ENCODE data around the gene PAPPA2.
A peak's percentile ranks its signal among the peaks of the same experiment; 100 is the strongest.

Gene PAPPA2

DNA sequence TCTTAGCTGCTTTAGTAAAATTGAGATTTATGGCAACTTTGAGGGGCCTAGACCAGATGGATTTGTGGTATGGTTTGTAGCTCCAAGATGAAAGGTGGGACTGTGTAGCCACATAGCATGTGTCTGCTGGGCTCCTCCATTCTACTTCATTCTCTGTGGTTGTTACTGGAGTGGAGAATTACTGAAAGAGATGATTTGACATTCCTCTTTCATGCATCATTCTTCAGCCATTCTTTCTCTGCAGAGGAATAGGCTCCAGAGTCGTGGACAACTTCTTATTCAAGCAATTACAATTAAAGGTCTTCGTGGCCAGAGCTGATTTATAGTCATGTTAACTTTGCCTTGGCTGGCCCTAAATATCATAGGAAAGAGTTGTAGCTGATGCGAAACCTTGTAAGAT, 328.9 kb downstream of the PAPPA2 start:
- Histone ChIP-seq H3K4me3 (ENCODE audit: low read depth, low read length) (no peak overlapping the region), H3K4me2 (ENCODE audit: low read length) (no peak overlapping the region), H4K12ac (ENCODE audit: low read depth, low read length) (no peak overlapping the region), H2AFZ (ENCODE audit: insufficient read depth, low read length, poor library complexity) (no peak overlapping the region), H3K9me3 (ENCODE audit: insufficient read depth, low read depth, low read length) (no peaks in the 10 kb centered on the region), H3K79me1 (ENCODE audit: low read length) (peaks cover 6% of the 10 kb centered on the region), H3K9ac (ENCODE audit: low read length) (no peak overlapping the region), H2BK120ac (ENCODE audit: insufficient read depth, low read length, poor library complexity) (peak overlapping the region; percentile 61), H4K91ac (ENCODE audit: low read depth, low read length) (peak overlapping the region; percentile 55), H3K18ac (ENCODE audit: low read length) (no peak overlapping the region), H3K27ac (ENCODE audit: low read depth, low read length) (no peak overlapping the region), H4K8ac (ENCODE audit: low read depth, low read length) (peak overlapping the region; percentile 36), H3K4me1 (ENCODE audit: control insufficient read depth in 1 of 2, insufficient read depth in 2 of 2, low read length in 2 of 2) (peaks cover 0 to 10% of the 10 kb centered on the region in 2 experiments), H3K23ac (ENCODE audit: low read length) (no peak overlapping the region), H2AK5ac (ENCODE audit: low read length) (no peak overlapping the region), H2BK12ac (ENCODE audit: low read length) (peak overlapping the region; percentile 69), H2BK5ac (ENCODE audit: low read depth, low read length, poor library complexity) (no peak overlapping the region), H3K36me3 (ENCODE audit: control insufficient read depth in 1 of 2, insufficient read depth in 2 of 2, low read length in 2 of 2) (peaks cover 0 to 2% of the 10 kb centered on the region in 2 experiments), H3K4ac (ENCODE audit: low read depth, low read length) (peak overlapping the region; percentile 34), H3K14ac (ENCODE audit: low read length) (peak overlapping the region; percentile 51), H3K27me3 (ENCODE audit: insufficient read depth, low read length) (no peaks in the 10 kb centered on the region), H3K79me2 (ENCODE audit: control insufficient read depth, insufficient read depth, low read length, poor library complexity) (no peaks in the 10 kb centered on the region)
- no CpG with 5 or more reads among the region's 3 CpGs for WGBS (ENCODE audit: extremely low coverage, insufficient coverage, insufficient read length)
- no peak for DNase-seq

DNA sequence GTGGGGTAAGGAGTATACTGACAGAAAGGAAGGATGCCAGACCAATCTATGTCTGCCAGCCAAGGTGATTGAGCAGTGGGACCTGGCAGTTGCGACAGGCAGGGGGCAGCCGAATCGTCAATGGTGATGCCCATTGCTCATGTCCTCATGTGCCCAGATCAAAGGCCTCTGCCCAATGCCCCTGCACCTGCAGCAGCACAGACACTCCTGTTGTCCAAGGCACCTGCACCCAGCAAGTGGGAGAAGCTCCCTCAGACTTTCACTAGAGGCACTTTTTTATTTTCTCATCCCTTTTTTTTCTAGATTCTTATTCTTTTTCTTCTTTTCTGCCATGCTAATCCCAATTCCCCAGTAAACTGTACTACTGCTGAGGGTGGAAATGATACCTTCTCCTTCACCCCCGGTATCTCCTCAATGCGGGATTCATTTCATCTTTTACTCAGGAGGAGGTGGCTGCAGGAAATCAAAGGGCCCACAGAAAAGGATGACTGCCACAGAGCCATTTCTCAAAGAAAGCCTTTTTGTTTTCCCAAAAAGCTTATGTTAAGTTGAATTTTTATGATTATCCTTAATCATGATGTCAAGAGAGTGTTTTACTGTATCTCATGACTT, 332.0 kb downstream of the PAPPA2 start:
- Histone ChIP-seq H3K9me3 (ENCODE audit: insufficient read depth, low read depth, low read length) (no peaks in the 10 kb centered on the region), H3K18ac (ENCODE audit: low read length) (no peak overlapping the region), H3K79me2 (ENCODE audit: control insufficient read depth, insufficient read depth, low read length, poor library complexity) (no peaks in the 10 kb centered on the region), H2AK5ac (ENCODE audit: low read length) (no peak overlapping the region), H3K23ac (ENCODE audit: low read length) (no peak overlapping the region), H3K4me2 (ENCODE audit: low read length) (no peak overlapping the region), H4K12ac (ENCODE audit: low read depth, low read length) (no peak overlapping the region), H2AFZ (ENCODE audit: insufficient read depth, low read length, poor library complexity) (no peak overlapping the region), H3K27me3 (ENCODE audit: insufficient read depth, low read length) (no peaks in the 10 kb centered on the region), H3K14ac (ENCODE audit: low read length) (no peak overlapping the region), H2BK12ac (ENCODE audit: low read length) (no peak overlapping the region), H3K27ac (ENCODE audit: low read depth, low read length) (no peak overlapping the region), H2BK120ac (ENCODE audit: insufficient read depth, low read length, poor library complexity) (no peak overlapping the region), H3K36me3 (ENCODE audit: control insufficient read depth in 1 of 2, insufficient read depth in 2 of 2, low read length in 2 of 2) (peaks cover 0 to 2% of the 10 kb centered on the region in 2 experiments), H3K4me3 (ENCODE audit: low read depth, low read length) (no peak overlapping the region), H4K91ac (ENCODE audit: low read depth, low read length) (no peak overlapping the region), H3K4ac (ENCODE audit: low read depth, low read length) (no peak overlapping the region), H3K79me1 (ENCODE audit: low read length) (peaks cover 4% of the 10 kb centered on the region), H3K9ac (ENCODE audit: low read length) (no peak overlapping the region), H3K4me1 (ENCODE audit: control insufficient read depth in 1 of 2, insufficient read depth in 2 of 2, low read length in 2 of 2) (peaks cover 0 to 9% of the 10 kb centered on the region in 2 experiments), H4K8ac (ENCODE audit: low read depth, low read length) (no peak overlapping the region), H2BK5ac (ENCODE audit: low read depth, low read length, poor library complexity) (no peak overlapping the region)
- DNase-seq, result no peak
- WGBS (ENCODE audit: extremely low coverage, insufficient coverage, insufficient read length), result no CpG with 5 or more reads among the region's 5 CpGs

DNA sequence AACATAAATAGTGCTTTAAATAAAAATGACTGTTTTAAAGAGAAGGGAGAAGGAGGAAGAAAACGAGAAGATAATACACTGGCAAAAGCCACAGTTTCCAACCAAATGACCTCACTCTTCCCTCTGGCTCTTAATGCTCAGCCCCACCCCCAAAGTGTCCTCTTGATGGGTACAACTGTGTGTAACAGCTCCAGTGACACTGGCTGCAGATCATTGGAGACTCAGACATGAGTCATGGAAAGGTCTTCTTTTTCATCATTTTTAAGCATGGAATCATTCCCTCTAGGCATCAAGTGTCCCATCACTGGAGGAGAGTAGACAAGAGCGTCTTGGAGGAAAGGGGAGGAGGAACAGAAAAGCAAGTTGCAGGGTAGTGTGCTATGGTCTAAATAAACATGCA, 333.0 kb downstream of the PAPPA2 start:
- Histone ChIP-seq H3K23ac (ENCODE audit: low read length) (no peak overlapping the region), H3K27ac (ENCODE audit: low read depth, low read length) (no peak overlapping the region), H4K91ac (ENCODE audit: low read depth, low read length) (no peak overlapping the region), H3K79me2 (ENCODE audit: control insufficient read depth, insufficient read depth, low read length, poor library complexity) (no peaks in the 10 kb centered on the region), H4K12ac (ENCODE audit: low read depth, low read length) (no peak overlapping the region), H2BK5ac (ENCODE audit: low read depth, low read length, poor library complexity) (no peak overlapping the region), H3K27me3 (ENCODE audit: insufficient read depth, low read length) (no peaks in the 10 kb centered on the region), H3K36me3 (ENCODE audit: control insufficient read depth in 1 of 2, insufficient read depth in 2 of 2, low read length in 2 of 2) (peaks cover 0 to 2% of the 10 kb centered on the region in 2 experiments), H3K18ac (ENCODE audit: low read length) (no peak overlapping the region), H3K9me3 (ENCODE audit: insufficient read depth, low read depth, low read length) (no peaks in the 10 kb centered on the region), H2AFZ (ENCODE audit: insufficient read depth, low read length, poor library complexity) (no peak overlapping the region), H4K8ac (ENCODE audit: low read depth, low read length) (no peak overlapping the region), H3K4ac (ENCODE audit: low read depth, low read length) (no peak overlapping the region), H2BK12ac (ENCODE audit: low read length) (no peak overlapping the region), H3K79me1 (ENCODE audit: low read length) (peaks cover 2% of the 10 kb centered on the region), H2AK5ac (ENCODE audit: low read length) (no peak overlapping the region), H3K4me3 (ENCODE audit: low read depth, low read length) (no peak overlapping the region), H2BK120ac (ENCODE audit: insufficient read depth, low read length, poor library complexity) (no peak overlapping the region), H3K4me2 (ENCODE audit: low read length) (no peak overlapping the region), H3K9ac (ENCODE audit: low read length) (no peak overlapping the region), H3K4me1 (ENCODE audit: control insufficient read depth in 1 of 2, insufficient read depth in 2 of 2, low read length in 2 of 2) (peaks cover 0 to 6% of the 10 kb centered on the region in 2 experiments), H3K14ac (ENCODE audit: low read length) (no peak overlapping the region)
- no CpG with 5 or more reads among the region's 2 CpGs for WGBS (ENCODE audit: extremely low coverage, insufficient coverage, insufficient read length)
- DNase-seq, result peak; percentile 62 to 72

DNA sequence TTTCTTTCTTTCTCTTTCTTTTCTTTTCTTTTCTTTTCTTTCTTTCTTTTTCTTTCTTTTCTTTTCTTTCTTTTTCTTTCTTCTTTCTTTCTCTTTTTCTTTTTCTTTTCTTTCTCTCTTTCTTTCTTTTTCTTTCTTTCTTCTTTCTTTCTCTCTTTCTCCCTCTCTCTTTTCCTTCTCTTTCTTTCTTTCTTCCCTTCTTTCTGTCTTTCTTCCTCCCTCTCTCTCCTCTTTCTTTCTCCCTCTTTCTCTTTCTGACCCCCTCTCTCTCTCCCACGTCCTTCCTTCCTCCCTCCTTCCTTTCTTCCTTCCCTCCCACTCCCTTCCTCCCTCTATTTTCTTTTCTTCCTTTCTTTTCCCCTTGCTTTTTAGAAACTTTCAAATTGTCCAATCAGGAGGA, 333.6 kb downstream of the PAPPA2 start:
- Histone ChIP-seq H3K27me3 (ENCODE audit: insufficient read depth, low read length) (no peaks in the 10 kb centered on the region), H4K12ac (ENCODE audit: low read depth, low read length) (no peak overlapping the region)
- 90% methylated on average over 1 of the region's 1 CpG for WGBS (ENCODE audit: extremely low coverage, insufficient coverage, insufficient read length)

More for the DNA sequence above, 333.6 kb downstream of the PAPPA2 start:
- H3K79me1 ChIP-seq (ENCODE audit: low read length), result peaks cover 2% of the 10 kb centered on the region
- no peak overlapping the region for H3K9ac ChIP-seq (ENCODE audit: low read length)
- DNase-seq, result no peak
- H2BK12ac ChIP-seq (ENCODE audit: low read length), result no peak overlapping the region
- no peak overlapping the region for H3K27ac ChIP-seq (ENCODE audit: low read depth, low read length)
- no peak overlapping the region for H2AFZ ChIP-seq (ENCODE audit: insufficient read depth, low read length, poor library complexity)
- H3K36me3 ChIP-seq (ENCODE audit: control insufficient read depth in 1 of 2, insufficient read depth in 2 of 2, low read length in 2 of 2), result peaks cover 0 to 2% of the 10 kb centered on the region in 2 experiments
- no peak overlapping the region for H2BK5ac ChIP-seq (ENCODE audit: low read depth, low read length, poor library complexity)
- no peak overlapping the region for H4K8ac ChIP-seq (ENCODE audit: low read depth, low read length)
- no peaks in the 10 kb centered on the region for H3K79me2 ChIP-seq (ENCODE audit: control insufficient read depth, insufficient read depth, low read length, poor library complexity)
- no peaks in the 10 kb centered on the region for H3K9me3 ChIP-seq (ENCODE audit: insufficient read depth, low read depth, low read length)
- no peak overlapping the region for H3K4ac ChIP-seq (ENCODE audit: low read depth, low read length)
- H3K18ac ChIP-seq (ENCODE audit: low read length), result no peak overlapping the region
- no peak overlapping the region for H4K91ac ChIP-seq (ENCODE audit: low read depth, low read length)
- H3K14ac ChIP-seq (ENCODE audit: low read length), result no peak overlapping the region
- no peak overlapping the region for H3K4me3 ChIP-seq (ENCODE audit: low read depth, low read length)
- H3K4me1 ChIP-seq (ENCODE audit: control insufficient read depth in 1 of 2, insufficient read depth in 2 of 2, low read length in 2 of 2), result peaks cover 0 to 8% of the 10 kb centered on the region in 2 experiments
- H2BK120ac ChIP-seq (ENCODE audit: insufficient read depth, low read length, poor library complexity), result no peak overlapping the region
- no peak overlapping the region for H2AK5ac ChIP-seq (ENCODE audit: low read length)
- no peak overlapping the region for H3K23ac ChIP-seq (ENCODE audit: low read length)
- no peak overlapping the region for H3K4me2 ChIP-seq (ENCODE audit: low read length)

Data from trophoblast cell (in vitro differentiated cells and primary cell).